CD4-positive, CD25-positive, alpha-beta regulatory T cell (primary cell): ENCODE measurements around the gene POC1A. TPM values are rescaled to one million over a fixed set of nuclear protein-coding genes. Genes with fewer than 3 reads are reported as not detected.
A peak's percentile ranks its signal among the peaks of the same experiment; 100 is the strongest.
"Not testable (repeated sequence)": the region's sequence is repeated elsewhere in the genome, so short reads cannot be mapped to it uniquely, and the experiment has no call there.

Experiments used
- ATAC-seq, 2 donors: fragments of 150-1000 bp; cut with Tn5 transposase; one replicate each; pipeline ENCODE4 v1.10.0; 2021; ENCODE audit warnings: low read depth in 2 of 2, moderate number of reproducible peaks in 2 of 2, moderate library complexity in 1 of 2
- DNase-seq, 3 donors: peaks; one replicate each; pipeline versions ENCODE4 v3.0.0 to v3.0.0-alpha.2; 2012 to 2022; ENCODE audit warnings: mixed read lengths in 1 of 3
- H3K27ac ChIP-seq: one replicate; pipeline ENCODE4 v1.7.0; 2013; ENCODE audit warnings: mild to moderate bottlenecking, low read length; ENCODE audit not compliant: insufficient read depth, poor library complexity, severe bottlenecking
- H3K27me3 ChIP-seq: one replicate; pipeline ENCODE4 v1.7.0; 2013; ENCODE audit warnings: low read length; ENCODE audit not compliant: control insufficient read depth, insufficient read depth
- H3K36me3 ChIP-seq: one replicate; pipeline ENCODE4 v1.7.0; 2013; ENCODE audit warnings: mild to moderate bottlenecking, low read length, moderate library complexity; ENCODE audit not compliant: control insufficient read depth, insufficient read depth
- H3K4me1 ChIP-seq: 2 replicates; pipeline ENCODE4 v1.7.0; 2013; ENCODE audit warnings: mild to moderate bottlenecking, low read length; ENCODE audit not compliant: insufficient read depth, control insufficient read depth, poor library complexity, severe bottlenecking
- H3K4me3 ChIP-seq: one replicate; pipeline ENCODE4 v1.7.0; 2013; ENCODE audit warnings: low read depth, mild to moderate bottlenecking, low read length, moderate library complexity
- H3K9me3 ChIP-seq, 2 experiments: 1 replicate in 1 of 2; 2 replicates in 1 of 2; pipeline ENCODE4 v1.7.0; 2013; ENCODE audit warnings: low read length in 2 of 2, mild to moderate bottlenecking in 1 of 2, moderate library complexity in 1 of 2; ENCODE audit not compliant: control insufficient read depth in 2 of 2
- H3K27ac Mint-ChIP-seq, 3 donors: one replicate each; pipeline ENCODE4 v1.8.0; 2020 to 2022; ENCODE audit warnings: mild to moderate bottlenecking in 3 of 3, mixed read lengths in 3 of 3, moderate library complexity in 2 of 3
- H3K27me3 Mint-ChIP-seq: one replicate; pipeline ENCODE4 v1.8.0; 2022; ENCODE audit warnings: mild to moderate bottlenecking, mixed read lengths
- H3K36me3 Mint-ChIP-seq: one replicate; pipeline ENCODE4 v1.8.0; 2020; ENCODE audit warnings: mixed read lengths
- H3K4me1 Mint-ChIP-seq, 4 donors: one replicate each; pipeline ENCODE4 v1.8.0; 2020 to 2022; ENCODE audit warnings: mixed read lengths in 4 of 4, mild to moderate bottlenecking in 1 of 4
- H3K4me3 Mint-ChIP-seq, 4 donors: one replicate each; pipeline ENCODE4 v1.8.0; 2020 to 2022; ENCODE audit warnings: mild to moderate bottlenecking in 4 of 4, mixed read lengths in 4 of 4, moderate library complexity in 3 of 4
- H3K9me3 Mint-ChIP-seq, 7 donors: one replicate each; pipeline ENCODE4 v1.8.0; 2020 to 2022; ENCODE audit warnings: mixed read lengths in 7 of 7, mild to moderate bottlenecking in 3 of 7, moderate library complexity in 2 of 7
- polyA plus RNA-seq, 4 donors: library from polyadenylated mRNA; unstranded; fragments of 300-500 nt; fragmentation: Illumina TruSeq; gene quantifications; one replicate each; pipeline ENCODE4 v1.2.3, GENCODE V29; 2021
- total RNA-seq: library from RNA; stranded (reverse); gene quantifications from one replicate; pipeline ENCODE4 v1.2.3, GENCODE V29; 2022

POC1A gene
- total and polyA plus RNA-seq, 5 donors from 2014 or later = 1.3 to 3.2 (median 1.7) TPM

DNA sequence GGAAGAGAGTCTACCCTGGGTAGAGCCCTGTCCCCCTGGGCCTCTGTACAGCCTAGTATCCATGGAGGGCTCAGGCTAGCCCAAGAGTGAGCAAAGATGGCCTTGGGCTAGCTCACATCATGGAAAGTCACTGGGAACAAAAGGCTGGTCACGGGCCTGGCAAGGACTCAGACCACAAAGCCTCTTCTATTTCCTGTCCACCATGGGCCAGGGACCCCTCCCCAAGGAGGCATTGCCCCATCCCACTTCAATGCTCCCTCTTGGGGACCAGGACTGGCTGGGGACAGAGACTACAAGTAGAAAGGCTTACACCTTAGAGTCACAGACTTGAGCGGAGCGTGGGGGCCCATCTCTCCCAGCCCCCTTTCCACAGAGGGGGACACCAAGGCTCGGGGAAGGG, 114.8 kb downstream of the POC1A start:
- no peaks in the 10 kb centered on the region for H3K4me1 ChIP-seq
- ATAC-seq = no peak
- Mint-ChIP-seq H3K27ac (no peak overlapping the region), H3K36me3 (no peaks in the 10 kb centered on the region), H3K4me1 (peaks cover 0 to 22% (median under 1%) of the 10 kb centered on the region in 4 donors), H3K9me3 (no peaks in the 10 kb centered on the region), H3K27me3 (no peaks in the 10 kb centered on the region), H3K4me3 (no peak overlapping the region)
- no peaks in the 10 kb centered on the region for H3K27me3 ChIP-seq
- H3K27ac ChIP-seq = no peak overlapping the region
- H3K36me3 ChIP-seq = no peaks in the 10 kb centered on the region
- DNase-seq = no peak
- no peaks in the 10 kb centered on the region for H3K9me3 ChIP-seq
- no peak overlapping the region for H3K4me3 ChIP-seq

DNA sequence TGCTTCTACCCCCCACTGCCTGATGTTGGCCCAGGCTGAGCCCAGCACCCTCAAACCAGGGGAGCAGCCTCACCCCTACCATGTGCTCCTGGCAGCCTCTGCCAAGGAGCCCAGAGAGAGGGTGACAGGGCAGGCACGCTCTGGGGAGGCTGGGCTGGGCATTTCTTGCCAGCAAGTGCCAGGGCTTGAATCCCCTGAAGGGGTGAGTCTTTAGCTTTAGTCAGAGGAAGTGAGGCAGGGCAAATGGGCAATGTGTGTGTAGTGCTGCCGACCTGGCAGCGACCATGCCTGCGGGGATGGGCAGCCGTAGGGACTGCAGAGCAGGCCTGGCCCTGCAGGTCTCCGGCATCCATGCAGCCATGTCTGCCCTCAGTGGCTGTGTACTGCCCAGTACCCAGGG, 116.0 kb downstream of the POC1A start:
- no peaks in the 10 kb centered on the region for H3K27me3 Mint-ChIP-seq
- Histone ChIP-seq H3K27me3 (no peaks in the 10 kb centered on the region), H3K4me1 (no peaks in the 10 kb centered on the region), H3K36me3 (no peaks in the 10 kb centered on the region), H3K27ac (no peak overlapping the region), H3K4me3 (no peak overlapping the region), H3K9me3 (no peaks in the 10 kb centered on the region)
- H3K4me3 Mint-ChIP-seq = no peak overlapping the region
- H3K4me1 Mint-ChIP-seq = peaks cover 0 to 16% (median under 1%) of the 10 kb centered on the region in 4 donors
- H3K36me3 Mint-ChIP-seq = no peaks in the 10 kb centered on the region
- no peak for ATAC-seq
- no peak overlapping the region for H3K27ac Mint-ChIP-seq
- no peaks in the 10 kb centered on the region for H3K9me3 Mint-ChIP-seq
- DNase-seq = no peak

DNA sequence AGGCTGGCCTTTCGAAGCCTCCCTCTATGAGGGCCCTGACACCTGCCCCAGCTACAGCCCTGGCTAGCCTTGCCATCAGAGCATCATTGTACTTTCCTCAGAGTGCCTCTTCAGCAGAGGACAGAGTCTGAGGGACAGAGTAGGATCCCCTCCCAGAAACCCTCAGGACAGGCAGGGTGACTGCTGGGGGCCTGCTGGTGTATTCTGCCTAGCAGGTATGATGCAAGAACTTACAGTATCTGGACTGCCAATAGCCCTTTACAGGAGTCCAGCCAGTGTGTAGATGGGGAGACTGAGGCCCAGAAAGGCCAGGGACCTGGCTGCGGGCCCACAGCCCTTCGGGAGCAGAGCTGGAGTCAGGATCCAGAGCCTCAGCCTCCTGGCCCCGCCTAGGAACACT, 116.9 kb downstream of the POC1A start:
- H3K4me3 Mint-ChIP-seq = no peak overlapping the region
- Histone ChIP-seq H3K9me3 (no peaks in the 10 kb centered on the region), H3K27ac (no peak overlapping the region), H3K36me3 (no peaks in the 10 kb centered on the region), H3K4me3 (no peak overlapping the region), H3K27me3 (no peaks in the 10 kb centered on the region), H3K4me1 (no peaks in the 10 kb centered on the region)
- no peaks in the 10 kb centered on the region for H3K36me3 Mint-ChIP-seq
- no peak for DNase-seq
- H3K9me3 Mint-ChIP-seq = no peaks in the 10 kb centered on the region
- no peaks in the 10 kb centered on the region for H3K27me3 Mint-ChIP-seq
- no peak for ATAC-seq
- H3K4me1 Mint-ChIP-seq = peaks cover 0 to 13% (median under 1%) of the 10 kb centered on the region in 4 donors
- H3K27ac Mint-ChIP-seq = peak overlapping the region in 1 of 3 donors; percentile 55

DNA sequence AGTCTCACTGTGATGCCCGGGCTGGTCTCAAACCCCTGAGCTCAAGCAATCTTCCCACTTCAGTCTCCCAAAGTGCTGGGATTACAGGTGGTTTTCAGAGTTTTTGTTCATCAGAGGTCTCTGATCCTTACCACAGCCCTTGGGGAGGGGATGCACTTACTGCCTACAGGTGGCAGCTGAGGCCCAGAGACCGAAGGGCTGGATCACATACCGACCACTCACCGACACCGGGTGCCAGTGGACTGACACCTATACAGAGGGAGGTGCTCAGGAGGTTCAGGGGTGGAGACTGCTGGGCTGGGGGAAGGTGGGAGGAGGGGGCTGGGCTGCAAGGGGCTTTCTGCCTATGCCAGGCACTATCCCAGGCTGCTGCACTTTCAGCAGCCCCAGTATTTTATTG, 117.4 kb downstream of the POC1A start:
- peak; percentile 36 to 57 for ATAC-seq
- Mint-ChIP-seq H3K27ac (peak overlapping the region in 1 of 3 donors; percentile 52), H3K9me3 (no peaks in the 10 kb centered on the region), H3K4me1 (peaks cover 0 to 8% (median under 1%) of the 10 kb centered on the region in 4 donors), H3K36me3 (no peaks in the 10 kb centered on the region), H3K4me3 (peak overlapping the region in 1 of 4 donors; percentile 74), H3K27me3 (no peaks in the 10 kb centered on the region)
- no peaks in the 10 kb centered on the region for H3K4me1 ChIP-seq
- no peaks in the 10 kb centered on the region for H3K27me3 ChIP-seq
- H3K4me3 ChIP-seq = no peak overlapping the region
- H3K36me3 ChIP-seq = no peaks in the 10 kb centered on the region
- H3K9me3 ChIP-seq = no peaks in the 10 kb centered on the region
- no peak overlapping the region for H3K27ac ChIP-seq
- DNase-seq = peak in 1 of 3 donors; percentile 41

DNA sequence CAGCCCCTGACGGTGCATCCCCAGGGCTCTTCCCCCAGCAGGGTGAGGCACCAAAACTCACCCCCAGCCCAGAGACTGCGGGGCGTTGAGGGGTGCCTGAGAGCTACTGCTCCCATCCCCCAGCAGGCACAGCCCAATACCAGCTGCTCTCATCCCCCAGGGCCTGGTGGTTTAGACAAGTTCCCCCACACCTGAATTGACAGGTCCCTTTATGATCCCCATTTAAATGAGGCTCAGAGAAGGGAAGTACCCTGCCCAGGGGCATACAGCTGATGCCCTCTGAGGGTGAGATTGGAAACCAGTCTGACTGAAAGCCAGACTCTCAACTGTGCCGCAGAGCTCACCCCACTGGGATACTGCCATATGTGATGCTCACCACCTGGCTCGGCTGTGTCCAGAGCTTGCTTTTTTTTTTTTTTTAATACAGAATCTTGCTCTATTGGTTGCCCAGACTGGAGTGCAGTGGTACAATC, 118.0 kb downstream of the POC1A start:
- Mint-ChIP-seq H3K36me3 (no peaks in the 10 kb centered on the region), H3K4me3 (no peak overlapping the region), H3K27me3 (no peaks in the 10 kb centered on the region), H3K4me1 (peaks cover 0 to 6% (median 0%) of the 10 kb centered on the region in 4 donors), H3K27ac (peak overlapping the region in 1 of 3 donors; percentile 52), H3K9me3 (no peaks in the 10 kb centered on the region)
- Histone ChIP-seq H3K4me3 (no peak overlapping the region), H3K27me3 (no peaks in the 10 kb centered on the region), H3K36me3 (no peaks in the 10 kb centered on the region), H3K27ac (no peak overlapping the region), H3K4me1 (no peaks in the 10 kb centered on the region), H3K9me3 (no peaks in the 10 kb centered on the region)
- DNase-seq (no peak), ATAC-seq (no peak)

DNA sequence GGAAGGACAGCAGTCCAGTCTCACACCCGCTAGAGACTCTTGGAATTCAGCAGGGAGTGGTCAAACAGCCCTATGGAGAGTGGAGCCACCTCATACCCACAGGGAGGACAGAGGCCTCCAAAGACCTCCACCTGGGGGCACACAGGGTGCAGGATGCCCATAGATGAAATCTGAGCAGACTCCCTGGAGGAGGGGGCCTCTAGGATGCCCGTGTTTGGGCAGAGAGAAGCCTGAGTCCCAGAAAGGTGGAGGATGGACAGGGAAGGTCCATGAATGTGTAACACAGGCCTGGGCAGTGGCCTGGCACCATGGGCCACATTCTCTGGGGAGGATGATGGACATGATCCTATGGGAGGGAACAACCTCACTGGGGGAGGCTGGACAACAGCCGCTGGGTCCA, 119.6 kb downstream of the POC1A start:
- H3K36me3 Mint-ChIP-seq = no peaks in the 10 kb centered on the region
- no peaks in the 10 kb centered on the region for H3K9me3 Mint-ChIP-seq
- ATAC-seq (no peak), DNase-seq (no peak)
- H3K4me3 Mint-ChIP-seq = no peak overlapping the region
- Histone ChIP-seq H3K27ac (no peak overlapping the region), H3K36me3 (no peaks in the 10 kb centered on the region), H3K4me3 (no peak overlapping the region), H3K9me3 (no peaks in the 10 kb centered on the region), H3K27me3 (no peaks in the 10 kb centered on the region), H3K4me1 (no peaks in the 10 kb centered on the region)
- H3K4me1 Mint-ChIP-seq = no peaks in the 10 kb centered on the region
- peaks cover 4% of the 10 kb centered on the region for H3K27me3 Mint-ChIP-seq
- no peak overlapping the region for H3K27ac Mint-ChIP-seq

DNA sequence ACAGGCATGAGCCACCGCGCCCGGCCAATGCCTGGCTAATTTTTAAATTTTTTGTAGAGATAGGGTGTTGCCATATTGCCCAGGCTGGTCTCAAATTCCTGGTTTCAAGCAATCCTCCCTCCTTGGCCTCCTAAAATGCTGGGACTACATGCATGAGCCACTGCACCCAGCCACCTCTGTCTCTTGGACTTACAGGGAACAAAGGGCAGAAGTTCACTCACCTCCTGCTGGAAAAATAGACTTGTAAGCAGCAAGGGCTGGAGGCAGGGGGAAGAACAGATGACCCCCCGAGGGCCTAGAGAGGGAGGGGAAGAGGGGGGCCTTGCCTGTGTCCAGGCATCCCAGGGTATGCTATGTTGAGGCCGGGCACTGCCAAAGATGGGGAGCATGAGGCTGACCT, 120.0 kb downstream of the POC1A start:
- Histone ChIP-seq H3K27ac (no peak overlapping the region), H3K4me1 (no peaks in the 10 kb centered on the region), H3K36me3 (no peaks in the 10 kb centered on the region), H3K27me3 (no peaks in the 10 kb centered on the region), H3K9me3 (no peaks in the 10 kb centered on the region), H3K4me3 (no peak overlapping the region)
- no peak overlapping the region for H3K27ac Mint-ChIP-seq
- H3K27me3 Mint-ChIP-seq = peaks cover 8% of the 10 kb centered on the region
- no peak for ATAC-seq
- H3K4me1 Mint-ChIP-seq = no peaks in the 10 kb centered on the region
- H3K36me3 Mint-ChIP-seq = no peaks in the 10 kb centered on the region
- DNase-seq = no peak
- H3K4me3 Mint-ChIP-seq = no peak overlapping the region
- H3K9me3 Mint-ChIP-seq = no peaks in the 10 kb centered on the region

DNA sequence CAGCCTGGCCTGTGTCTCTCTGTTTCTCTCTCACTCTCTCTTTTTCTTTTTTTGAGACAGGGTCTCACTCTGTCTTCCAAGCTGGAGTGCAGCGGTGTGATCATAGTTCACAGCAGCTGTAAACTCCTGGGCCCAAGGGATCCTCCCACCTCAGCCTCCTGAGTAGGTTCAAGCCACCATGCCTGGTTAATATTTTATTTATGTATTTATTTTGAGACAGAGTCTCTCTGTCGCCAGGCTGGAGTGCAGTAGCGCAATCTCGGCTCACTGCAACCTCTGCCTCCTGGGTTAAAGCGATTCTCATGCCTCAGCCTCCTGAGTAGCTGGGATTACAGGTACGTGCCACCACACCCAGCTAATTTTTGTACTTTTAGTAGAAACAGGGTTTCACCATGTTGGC, 120.5 kb downstream of the POC1A start:
- H3K27ac ChIP-seq, ATAC-seq, H3K4me3 Mint-ChIP-seq, H3K36me3 ChIP-seq, H3K27me3 Mint-ChIP-seq, H3K4me3 ChIP-seq, H3K27me3 ChIP-seq, H3K4me1 ChIP-seq, H3K9me3 ChIP-seq, H3K4me1 Mint-ChIP-seq, H3K36me3 Mint-ChIP-seq, H3K27ac Mint-ChIP-seq, DNase-seq, H3K9me3 Mint-ChIP-seq: not testable (repeated sequence)
